A549 (cell line): ENCODE results near the gene COG2.
A peak's percentile ranks its signal among the peaks of the same experiment; 100 is the strongest.

Experiments
- BHLHE40 ChIP-seq: IDR thresholded peaks from 2 replicates; pipeline ENCODE4 v1.6.1; 2012; ENCODE audit warnings: low read depth, low read length, inconsistent platforms
- JUN ChIP-seq, 2 experiments: fragments of >200 bp; sonication (Bioruptor Twin); formaldehyde crosslinking; IDR thresholded peaks; 2 replicates in 1 of 2; 3 replicates in 1 of 2; pipeline ENCODE4 v1.6.1; 2016 to 2017
- MAZ ChIP-seq: fragments of 150-350 bp; IDR thresholded peaks from 2 replicates; pipeline ENCODE4 v1.6.1; 2014; ENCODE audit warnings: antibody characterized with exemption, low read depth, low read length, borderline replicate concordance
- POLR2AphosphoS2 ChIP-seq: conservative IDR thresholded peaks from 2 replicates; pipeline ENCODE4 v1.6.1; 2012; ENCODE audit warnings: low read length, improper control_type of control experiment, inconsistent platforms
- TF ChIP-seq, protein P1 (sequence below): fragments of >200 bp; sonication (Bioruptor Twin); formaldehyde crosslinking; IDR thresholded peaks from 3 replicates; pipeline ENCODE4 v1.5.1; 2016
- TF ChIP-seq, protein P2 (sequence below): fragments of 150-350 bp; IDR thresholded peaks from 2 replicates; pipeline ENCODE4 v1.6.1; 2014; ENCODE audit warnings: low read depth, mild to moderate bottlenecking, low read length

DNA sequence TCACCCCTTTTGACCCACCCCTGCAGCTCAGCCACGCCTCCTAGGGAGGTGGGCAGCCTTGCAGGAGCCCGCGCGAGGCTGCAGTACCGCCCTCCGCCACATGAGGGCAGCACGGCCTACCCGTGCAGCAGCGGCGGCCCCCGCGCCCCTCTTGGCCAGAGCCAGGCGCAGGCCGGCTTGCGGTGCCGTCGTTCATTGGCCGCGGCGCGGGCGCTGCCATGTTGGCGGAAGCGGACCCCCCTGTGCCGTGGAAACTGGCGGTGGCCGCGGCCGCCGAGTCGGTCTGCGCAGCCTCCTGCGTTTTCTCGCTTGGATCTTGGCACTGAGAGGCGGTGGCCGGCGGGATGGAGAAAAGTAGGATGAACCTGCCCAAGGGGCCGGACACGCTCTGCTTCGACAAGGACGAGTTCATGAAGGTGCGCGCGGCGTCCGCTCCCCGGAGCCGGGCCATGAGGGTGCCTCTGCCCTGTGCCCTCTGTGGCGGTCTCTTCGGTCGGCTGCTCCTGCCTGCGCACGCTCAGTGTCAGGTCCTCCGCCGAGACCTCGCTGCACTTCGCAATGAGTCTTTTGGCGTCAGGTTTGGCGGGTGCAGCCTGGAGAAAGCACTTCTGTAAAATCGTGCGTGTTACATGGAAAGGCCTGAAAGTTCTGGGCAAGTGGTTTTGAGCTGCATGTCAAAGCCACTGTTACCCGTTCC is at the start of gene COG2:
- TF ChIP-seq, protein P1, sequence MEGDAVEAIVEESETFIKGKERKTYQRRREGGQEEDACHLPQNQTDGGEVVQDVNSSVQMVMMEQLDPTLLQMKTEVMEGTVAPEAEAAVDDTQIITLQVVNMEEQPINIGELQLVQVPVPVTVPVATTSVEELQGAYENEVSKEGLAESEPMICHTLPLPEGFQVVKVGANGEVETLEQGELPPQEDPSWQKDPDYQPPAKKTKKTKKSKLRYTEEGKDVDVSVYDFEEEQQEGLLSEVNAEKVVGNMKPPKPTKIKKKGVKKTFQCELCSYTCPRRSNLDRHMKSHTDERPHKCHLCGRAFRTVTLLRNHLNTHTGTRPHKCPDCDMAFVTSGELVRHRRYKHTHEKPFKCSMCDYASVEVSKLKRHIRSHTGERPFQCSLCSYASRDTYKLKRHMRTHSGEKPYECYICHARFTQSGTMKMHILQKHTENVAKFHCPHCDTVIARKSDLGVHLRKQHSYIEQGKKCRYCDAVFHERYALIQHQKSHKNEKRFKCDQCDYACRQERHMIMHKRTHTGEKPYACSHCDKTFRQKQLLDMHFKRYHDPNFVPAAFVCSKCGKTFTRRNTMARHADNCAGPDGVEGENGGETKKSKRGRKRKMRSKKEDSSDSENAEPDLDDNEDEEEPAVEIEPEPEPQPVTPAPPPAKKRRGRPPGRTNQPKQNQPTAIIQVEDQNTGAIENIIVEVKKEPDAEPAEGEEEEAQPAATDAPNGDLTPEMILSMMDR, result peak; percentile 88
- TF ChIP-seq JUN (IDR thresholded peaks at IDR 0.05) (peak; percentile 84 to 93), MAZ (0 out of 2 replicates have a peak, but pooled peaks have one; percentile 41), BHLHE40 (no peak), POLR2AphosphoS2 (no peak)
- TF ChIP-seq, protein P2, sequence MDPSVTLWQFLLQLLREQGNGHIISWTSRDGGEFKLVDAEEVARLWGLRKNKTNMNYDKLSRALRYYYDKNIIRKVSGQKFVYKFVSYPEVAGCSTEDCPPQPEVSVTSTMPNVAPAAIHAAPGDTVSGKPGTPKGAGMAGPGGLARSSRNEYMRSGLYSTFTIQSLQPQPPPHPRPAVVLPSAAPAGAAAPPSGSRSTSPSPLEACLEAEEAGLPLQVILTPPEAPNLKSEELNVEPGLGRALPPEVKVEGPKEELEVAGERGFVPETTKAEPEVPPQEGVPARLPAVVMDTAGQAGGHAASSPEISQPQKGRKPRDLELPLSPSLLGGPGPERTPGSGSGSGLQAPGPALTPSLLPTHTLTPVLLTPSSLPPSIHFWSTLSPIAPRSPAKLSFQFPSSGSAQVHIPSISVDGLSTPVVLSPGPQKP, result no peak
